Fibroblast of lung (primary cell): ENCODE data around the gene NELFB.

Source experiments
- EZH2 ChIP-seq: IDR thresholded peaks from 2 replicates; pipeline ENCODE4 v1.5.1; 2012; ENCODE audit warnings: low read length, control low read depth, mild to moderate bottlenecking; ENCODE audit errors: missing control alignments
- TF ChIP-seq, protein P1 (sequence below), 2 donors: IDR thresholded peaks in 1 of 2; conservative IDR thresholded peaks in 1 of 2; 1 replicate in 1 of 2; 2 replicates in 1 of 2; pipeline ENCODE4 v1.5.1; 2011 to 2012; ENCODE audit warnings: low read length in 2 of 2, control low read depth in 1 of 2, inconsistent platforms in 1 of 2, low read depth in 1 of 2, mild to moderate bottlenecking in 1 of 2

DNA sequence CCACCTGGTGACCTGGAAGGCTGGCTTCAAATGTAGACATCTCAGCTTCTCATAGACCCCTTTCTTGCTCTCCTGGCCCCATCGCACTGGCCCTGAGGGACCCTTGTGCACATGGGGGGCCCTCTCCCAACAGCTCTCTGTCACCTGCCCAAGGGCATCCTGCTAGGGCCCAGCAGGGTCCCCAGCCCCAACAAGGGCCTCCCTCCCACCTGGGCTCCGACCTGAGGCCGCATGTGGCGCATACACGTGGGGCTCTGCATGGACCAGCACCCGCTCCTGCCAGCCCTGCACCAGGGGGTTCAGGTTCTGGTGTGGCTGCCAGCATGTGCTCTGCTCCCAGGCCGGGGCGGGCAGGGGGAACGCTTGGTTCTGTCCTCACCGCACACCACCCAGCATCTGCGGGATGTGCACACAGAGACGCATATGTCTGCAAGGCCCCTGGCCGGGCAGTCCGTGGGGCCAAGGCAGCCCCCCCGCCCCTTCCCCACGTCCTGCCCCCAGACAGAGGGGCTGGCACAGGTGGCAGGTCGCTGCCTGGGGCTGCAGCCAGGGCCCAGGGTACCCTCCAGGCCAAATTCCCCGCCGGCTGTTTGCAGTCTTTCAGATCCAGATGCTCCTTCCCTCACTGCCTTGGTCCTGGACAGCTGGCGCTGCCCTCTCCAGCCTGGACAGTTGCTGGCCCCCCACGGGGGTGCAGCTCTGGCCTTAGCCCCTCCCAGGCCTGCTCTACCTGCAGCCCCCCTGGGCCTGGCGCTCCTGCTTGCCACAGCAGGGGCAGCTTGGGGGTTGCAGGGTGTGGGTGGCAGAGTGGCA, 64.8 kb downstream of the NELFB start:
- TF ChIP-seq, protein P1, sequence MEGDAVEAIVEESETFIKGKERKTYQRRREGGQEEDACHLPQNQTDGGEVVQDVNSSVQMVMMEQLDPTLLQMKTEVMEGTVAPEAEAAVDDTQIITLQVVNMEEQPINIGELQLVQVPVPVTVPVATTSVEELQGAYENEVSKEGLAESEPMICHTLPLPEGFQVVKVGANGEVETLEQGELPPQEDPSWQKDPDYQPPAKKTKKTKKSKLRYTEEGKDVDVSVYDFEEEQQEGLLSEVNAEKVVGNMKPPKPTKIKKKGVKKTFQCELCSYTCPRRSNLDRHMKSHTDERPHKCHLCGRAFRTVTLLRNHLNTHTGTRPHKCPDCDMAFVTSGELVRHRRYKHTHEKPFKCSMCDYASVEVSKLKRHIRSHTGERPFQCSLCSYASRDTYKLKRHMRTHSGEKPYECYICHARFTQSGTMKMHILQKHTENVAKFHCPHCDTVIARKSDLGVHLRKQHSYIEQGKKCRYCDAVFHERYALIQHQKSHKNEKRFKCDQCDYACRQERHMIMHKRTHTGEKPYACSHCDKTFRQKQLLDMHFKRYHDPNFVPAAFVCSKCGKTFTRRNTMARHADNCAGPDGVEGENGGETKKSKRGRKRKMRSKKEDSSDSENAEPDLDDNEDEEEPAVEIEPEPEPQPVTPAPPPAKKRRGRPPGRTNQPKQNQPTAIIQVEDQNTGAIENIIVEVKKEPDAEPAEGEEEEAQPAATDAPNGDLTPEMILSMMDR (conservative IDR thresholded peaks at IDR 0.05 in 1 of 2, IDR thresholded peaks at IDR 0.05 in 1 of 2; ENCODE audit: low read depth in 1 of 2, low read length in 2 of 2): no peak
- TF ChIP-seq EZH2: no peak
